ENCODE measurements around the gene DPP6.

- TF ChIP-seq CHCHD3 (CRISPR knock-in tag; IDR thresholded peaks at IDR 0.05) (no peak), ZBTB17 (CRISPR knock-in tag; IDR thresholded peaks at IDR 0.05) (no peak), CTCF (IDR thresholded peaks at IDR 0.05 in 2 of 3, conservative IDR thresholded peaks at IDR 0.05 in 1 of 3; ENCODE audit: insufficient read depth in 2 of 3, low read depth in 1 of 3, low read length in 3 of 3) (no peak), GATAD2A (IDR thresholded peaks at IDR 0.05) (no peak), USF2 (CRISPR knock-in tag; IDR thresholded peaks at IDR 0.05) (no peak)
Measured at GRCh38 chr7:154620141-154620755, 568.0 kb downstream of the DPP6 start.
